Activated gamma-delta T cell treated with anti-CD3 and anti-CD28 coated beads, Interleukin-2, amount 50 U/mL, for 16 hours (primary cell): Measurements from ENCODE around the gene RALGAPB.
"Not testable (repeated sequence)": the region's sequence is repeated elsewhere in the genome, so short reads cannot be mapped to it uniquely, and the experiment has no call there.

ENCODE experiments used
- DNase-seq: peaks from one replicate; pipeline ENCODE4 v3.0.0-alpha.2; 2020; ENCODE audit warnings: low read depth

Gene RALGAPB

GRCh38 chr20:38447251-38447661 is 25.4 kb upstream of the RALGAPB start:
- no peak for DNase-seq

GRCh38 chr20:38447931-38448675 is 24.5 kb upstream of the RALGAPB start:
- DNase-seq: no peak

- no peak for DNase-seq
Observed at GRCh38 chr20:38449046-38449445, 23.6 kb upstream of the RALGAPB start.

DNA sequence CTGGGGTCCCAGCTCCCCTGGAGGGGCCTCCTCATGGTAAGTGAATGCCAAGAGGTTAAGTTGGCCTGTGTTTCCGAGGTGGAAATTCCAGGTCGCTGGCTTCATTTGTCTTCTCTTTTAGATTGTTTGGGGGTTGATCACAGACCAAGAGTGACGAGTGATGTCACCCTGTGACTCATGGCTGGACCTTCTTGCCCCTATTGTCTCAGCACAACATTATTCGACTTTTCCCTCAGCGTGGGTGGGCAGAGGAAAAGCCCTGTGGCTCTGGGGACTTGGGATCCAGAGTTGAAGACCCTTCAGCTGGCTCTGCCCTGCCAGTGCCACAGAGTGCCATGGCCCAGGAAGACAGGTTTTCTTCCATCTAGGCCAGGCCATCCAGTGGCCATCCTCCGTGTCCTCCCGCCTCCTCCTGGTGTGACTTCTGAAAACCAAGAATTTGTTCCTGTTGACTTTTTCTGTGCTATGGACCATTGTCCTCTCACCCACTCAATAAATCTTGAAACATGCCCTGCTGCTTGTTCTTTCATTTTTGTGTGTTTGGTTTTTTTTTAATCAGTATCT is 22.1 kb upstream of the RALGAPB start:
- DNase-seq: no peak

GRCh38 chr20:38452880-38453624 is 19.6 kb upstream of the RALGAPB start:
- DNase-seq: no peak

GRCh38 chr20:38453941-38454340 is 18.7 kb upstream of the RALGAPB start:
- DNase-seq: no peak

- DNase-seq: no peak
Observed at GRCh38 chr20:38454556-38455473, 17.8 kb upstream of the RALGAPB start.

DNA sequence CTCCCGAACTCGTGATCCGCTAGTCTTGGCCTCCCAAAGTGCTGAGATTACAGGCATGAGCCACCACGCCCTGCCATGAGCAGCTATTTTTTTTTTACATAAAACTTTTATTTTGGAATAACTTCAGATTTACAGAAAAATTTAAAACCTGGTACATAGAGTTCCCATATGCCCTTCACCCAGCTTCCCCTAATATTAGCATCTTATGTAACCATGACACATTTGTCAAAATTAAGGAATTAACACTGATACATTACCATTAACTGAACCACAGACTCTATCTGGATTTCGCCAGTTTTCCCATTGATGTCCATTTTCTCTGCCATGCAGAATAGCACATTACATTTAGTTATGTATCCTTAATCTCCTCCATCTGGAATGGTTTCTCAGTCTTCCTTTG is 14.3 kb upstream of the RALGAPB start:
- DNase-seq: no peak

GRCh38 chr20:38460040-38460623 is 12.5 kb upstream of the RALGAPB start:
- DNase-seq: no peak

DNA sequence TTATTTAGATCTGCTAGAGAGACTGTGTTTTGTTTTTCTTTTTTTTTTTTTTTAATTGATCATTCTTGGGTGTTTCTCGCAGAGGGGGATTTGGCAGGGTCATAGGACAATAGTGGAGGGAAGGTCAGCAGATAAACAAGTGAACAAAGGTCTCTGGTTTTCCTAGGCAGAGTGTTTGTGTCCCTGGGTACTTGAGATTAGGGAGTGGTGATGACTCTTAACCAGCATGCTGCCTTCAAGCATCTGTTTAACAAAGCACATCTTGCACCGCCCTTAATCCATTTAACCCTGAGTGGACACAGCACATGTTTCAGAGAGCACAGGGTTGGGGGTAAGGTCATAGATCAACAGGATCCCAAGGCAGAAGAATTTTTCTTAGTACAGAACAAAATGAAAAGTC is 12.0 kb upstream of the RALGAPB start:
- DNase-seq: not testable (repeated sequence)

GRCh38 chr20:38461167-38461566 is 11.5 kb upstream of the RALGAPB start:
- not testable (repeated sequence) for DNase-seq

GRCh38 chr20:38461569-38461968 is 11.1 kb upstream of the RALGAPB start:
- not testable (repeated sequence) for DNase-seq

DNA sequence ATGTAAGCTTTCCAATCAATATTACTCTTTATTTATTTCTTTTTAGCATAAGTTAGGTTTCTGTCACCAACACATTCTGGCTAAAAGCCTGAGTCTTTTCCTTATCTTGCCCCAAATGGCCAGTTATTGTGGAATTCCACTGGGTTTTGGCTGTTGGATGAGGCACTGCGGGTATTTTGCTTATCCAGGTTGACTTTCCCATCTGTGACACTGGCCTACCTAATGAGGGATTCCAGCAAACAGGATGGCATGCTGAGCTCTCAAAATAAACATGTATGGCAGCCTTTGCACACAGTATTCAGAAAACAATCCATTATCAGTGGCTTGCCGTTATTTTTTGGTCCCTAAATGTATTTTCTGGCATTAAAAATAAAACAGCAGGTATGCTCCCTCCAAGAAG is 6.5 kb upstream of the RALGAPB start:
- DNase-seq: no peak

- no peak for DNase-seq
Observed at GRCh38 chr20:38466983-38467382, 5.7 kb upstream of the RALGAPB start.

DNA sequence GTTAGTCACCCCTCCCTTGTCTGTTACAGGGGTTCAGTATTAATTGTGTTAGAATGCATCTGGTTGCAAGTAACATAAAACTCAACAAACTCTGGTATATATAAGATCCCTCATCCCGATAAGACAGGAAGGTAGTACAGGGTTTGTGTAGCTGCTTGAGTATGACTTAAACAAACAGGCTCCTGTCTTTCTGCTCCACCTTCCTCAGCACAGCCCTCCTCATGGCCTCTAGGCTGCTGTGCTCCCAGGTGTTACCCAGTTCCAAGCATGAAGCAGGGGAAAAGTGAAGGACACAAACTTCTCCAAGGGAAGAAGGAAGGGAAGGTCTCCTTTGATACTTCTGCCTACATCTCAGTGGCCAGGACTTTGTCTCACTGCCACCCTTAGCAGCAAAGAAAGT is 1.4 kb upstream of the RALGAPB start:
- no peak for DNase-seq

GRCh38 chr20:38471987-38472512 is 593 bp upstream of the RALGAPB start:
- DNase-seq: no peak

DNA sequence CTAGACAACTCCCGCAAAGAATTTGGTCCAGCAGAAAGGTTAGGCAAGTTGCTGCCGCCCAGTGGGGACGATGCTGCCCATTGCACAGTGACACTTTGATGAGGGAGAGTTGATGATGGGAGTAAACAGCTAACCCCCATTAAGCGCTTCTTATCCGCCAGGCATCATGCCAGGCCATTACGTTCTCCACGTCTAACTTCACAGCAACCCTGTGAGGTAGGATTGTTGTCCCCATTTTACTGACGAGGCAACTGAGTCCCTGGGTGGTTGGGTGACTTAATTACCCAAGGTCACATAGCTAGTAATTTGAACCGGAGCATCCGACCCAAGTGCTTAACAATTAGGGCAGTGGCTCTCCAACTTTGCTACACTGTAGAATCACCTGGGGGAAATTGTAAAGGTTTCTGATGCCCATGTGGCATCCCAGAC is 738 bp downstream of the RALGAPB start:
- DNase-seq: no peak

DNA sequence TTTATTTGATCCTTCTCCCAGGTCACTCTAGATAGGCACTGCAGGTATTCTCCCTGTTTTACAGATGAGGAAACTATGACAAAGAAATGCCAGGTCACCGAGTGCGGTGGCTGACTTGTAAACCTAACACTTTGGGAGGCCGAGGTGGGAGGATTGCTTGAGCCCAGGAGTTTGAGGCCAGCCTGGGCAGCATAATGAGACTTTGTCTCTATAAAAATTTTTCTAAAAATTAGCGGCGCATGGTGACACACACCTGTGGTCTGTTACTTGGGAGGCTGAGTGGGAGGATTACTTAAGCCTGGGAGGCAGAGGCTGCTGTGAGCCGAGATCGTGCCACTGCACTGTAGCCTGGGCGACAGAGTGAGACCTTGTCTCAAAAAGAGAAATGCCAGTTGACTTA is 5.1 kb downstream of the RALGAPB start:
- DNase-seq: no peak

DNA sequence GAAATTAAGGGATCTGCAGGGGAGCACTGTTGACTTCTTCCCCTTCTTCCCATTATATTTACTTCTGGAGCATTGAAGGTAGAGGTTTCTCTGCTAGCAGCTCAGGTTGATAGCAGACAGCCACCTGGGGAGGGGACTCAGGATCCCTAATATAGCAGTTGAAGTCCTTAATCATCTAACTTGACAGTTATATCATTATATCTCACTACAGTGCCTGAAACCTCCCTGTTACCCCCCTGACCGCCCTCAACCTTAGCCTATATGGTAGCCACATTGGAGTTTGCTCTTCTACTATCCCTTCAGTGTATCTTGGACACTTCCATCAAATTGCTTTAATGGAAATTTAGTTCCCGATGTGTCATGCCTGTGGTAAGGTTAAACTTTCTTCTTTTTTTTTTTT is 7.0 kb downstream of the RALGAPB start:
- no peak for DNase-seq

DNA sequence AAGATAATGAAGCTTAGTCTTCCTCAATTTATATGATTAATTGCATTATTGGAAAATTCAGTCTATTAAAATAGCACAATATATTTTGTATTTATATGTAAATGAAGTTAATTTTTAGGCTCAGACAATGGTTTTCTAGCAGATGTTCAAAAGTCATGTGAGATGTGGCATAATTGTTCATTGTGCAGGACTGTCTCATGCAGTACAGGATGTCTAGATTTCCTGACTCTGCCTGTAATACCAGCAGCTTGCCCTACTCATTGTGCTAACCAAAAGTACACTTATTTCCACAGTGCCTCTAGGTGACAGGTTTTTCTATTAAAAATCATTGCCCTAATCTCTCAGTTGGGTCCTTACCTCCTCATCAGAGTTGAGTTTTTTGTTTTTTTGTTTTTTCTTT is 12.4 kb downstream of the RALGAPB start:
- DNase-seq: no peak

DNA sequence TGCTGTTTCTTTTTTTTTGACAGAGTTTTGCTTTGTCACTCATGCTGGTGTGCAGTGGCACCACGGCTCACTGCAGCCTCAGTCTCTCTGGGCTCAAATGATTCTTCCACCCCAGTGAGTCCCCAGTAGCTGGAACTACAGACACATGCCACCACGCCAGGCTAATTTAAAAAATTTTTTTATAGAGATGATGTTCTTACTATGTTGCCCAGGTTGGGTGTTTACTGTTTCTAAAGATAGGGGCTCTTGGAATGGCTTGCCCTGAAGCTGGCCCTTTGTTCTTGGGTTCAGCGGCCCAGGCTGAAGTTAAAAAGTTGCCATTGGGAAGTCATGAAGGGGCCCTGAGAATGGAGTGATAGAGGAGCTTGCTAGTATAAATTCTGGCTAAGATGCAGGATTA is 16.5 kb downstream of the RALGAPB start:
- DNase-seq: no peak
